ENCODE results near the gene MAP2K6.

The MAP2K6 gene

DNA sequence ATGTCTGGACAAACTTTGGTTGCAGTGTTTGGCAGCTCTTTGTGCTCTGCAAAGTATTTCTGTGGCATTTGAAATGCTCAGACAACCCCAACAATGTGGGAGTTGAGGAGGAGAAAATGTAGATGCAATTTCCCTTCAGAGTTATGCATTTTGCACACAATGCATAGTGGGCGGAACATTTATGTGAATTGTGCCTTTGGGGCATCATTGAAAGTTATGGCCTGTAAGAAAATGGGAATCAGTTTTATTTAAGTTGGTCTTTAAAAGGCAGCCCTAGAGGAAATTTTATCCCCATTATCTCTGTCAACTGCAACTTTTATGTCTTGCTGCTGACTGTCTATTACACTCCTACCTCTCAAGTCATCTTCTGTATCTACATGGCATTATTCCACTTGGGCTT, 176.2 kb downstream of the MAP2K6 start:
- no peak for TF ChIP-seq CTCF (IDR thresholded peaks at IDR 0.05)

GRCh38 chr17:69592692-69593350, 178.3 kb downstream of the MAP2K6 start:
- TF ChIP-seq CTCF (IDR thresholded peaks at IDR 0.05): no peak

GRCh38 chr17:69593351-69593715, 178.8 kb downstream of the MAP2K6 start:
- TF ChIP-seq CTCF (IDR thresholded peaks at IDR 0.05): no peak

DNA sequence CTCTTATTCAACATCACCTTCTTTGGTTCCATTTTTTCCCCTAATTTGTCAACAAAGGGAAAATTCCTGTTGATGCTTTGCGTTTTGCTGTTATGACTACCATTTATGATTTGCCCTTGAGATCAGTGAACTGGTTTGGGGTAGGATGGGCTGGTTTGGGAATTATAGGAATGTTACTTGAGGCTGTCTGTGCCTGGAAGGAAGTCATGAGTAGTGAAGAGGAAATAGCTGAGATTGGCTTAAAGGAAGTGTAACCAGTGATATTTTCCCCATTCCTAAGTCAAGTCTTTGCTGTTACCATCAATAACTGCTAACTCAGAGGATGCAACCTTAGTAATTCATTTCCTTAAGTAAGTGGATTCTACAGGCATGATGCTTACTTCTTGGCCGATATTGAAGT, 179.2 kb downstream of the MAP2K6 start:
- no peak for TF ChIP-seq CTCF (IDR thresholded peaks at IDR 0.05)

- no peak for TF ChIP-seq CTCF (IDR thresholded peaks at IDR 0.05)
Observed at GRCh38 chr17:69594641-69595040, 180.1 kb downstream of the MAP2K6 start.

DNA sequence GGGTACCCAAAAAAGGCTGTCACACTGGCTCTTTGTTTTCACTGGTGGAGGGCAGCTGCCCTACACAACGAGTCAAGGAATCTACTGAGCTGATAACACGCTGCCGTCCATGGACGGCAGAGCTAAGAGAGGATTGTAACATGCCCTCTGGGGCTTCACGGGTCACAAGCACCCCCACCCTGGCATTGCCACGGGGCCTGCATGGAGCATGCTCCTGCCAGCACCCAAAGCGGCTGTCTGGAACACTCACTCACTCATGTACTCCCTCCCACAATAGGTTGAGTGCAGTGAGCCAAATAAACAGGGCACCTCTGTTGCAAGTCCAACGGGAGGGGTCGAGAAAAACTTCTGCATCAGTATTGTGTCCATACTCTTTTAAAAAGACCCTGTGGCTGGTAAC, 181.6 kb downstream of the MAP2K6 start:
- TF ChIP-seq CTCF (IDR thresholded peaks at IDR 0.05): no peak

GRCh38 chr17:69597898-69598692, 183.6 kb downstream of the MAP2K6 start:
- no peak for TF ChIP-seq CTCF (IDR thresholded peaks at IDR 0.05)

Measured in LNCAP (cell line).